GM18511 (cell line): ENCODE data around the gene ARF4.

Source experiments
- ATAC-seq: cut with Tn5 transposase; IDR thresholded peaks from one replicate; pipeline ENCODE4 v1.9.1; 2021; ENCODE audit warnings: mild to moderate bottlenecking, moderate library complexity; ENCODE audit not compliant: unreplicated experiment

ARF4 gene

GRCh38 chr3:57582474-57583168 is 14.5 kb downstream of the ARF4 start:
- ATAC-seq: no peak

- ATAC-seq: no peak
Observed at GRCh38 chr3:57577801-57578200, 19.3 kb downstream of the ARF4 start.

GRCh38 chr3:57575966-57576626 is 21.0 kb downstream of the ARF4 start:
- no peak for ATAC-seq

- no peak for ATAC-seq
Observed at GRCh38 chr3:57572096-57572495, 25.0 kb downstream of the ARF4 start.

GRCh38 chr3:57570878-57571277 is 26.3 kb downstream of the ARF4 start:
- ATAC-seq: no peak

GRCh38 chr3:57569859-57570450 is 27.2 kb downstream of the ARF4 start:
- ATAC-seq: no peak

- ATAC-seq: no peak
Observed at GRCh38 chr3:57559526-57559925, 37.6 kb downstream of the ARF4 start.

- peak; percentile 15 for ATAC-seq
Observed at GRCh38 chr3:57557085-57557537, 40.0 kb downstream of the ARF4 start.

GRCh38 chr3:57556459-57557084 is 40.6 kb downstream of the ARF4 start:
- ATAC-seq: peak; percentile 39

GRCh38 chr3:57555738-57556458 is 41.2 kb downstream of the ARF4 start, which contains the start of gene PDE12:
Gene PDE12, plus strand, starts transcription at chr3:57556274. Its CDS starts 106 bp downstream, at chr3:57556380.
- peak; percentile 87 for ATAC-seq

GRCh38 chr3:57555306-57555705 is 41.8 kb downstream of the ARF4 start:
- no peak for ATAC-seq

- no peak for ATAC-seq
Observed at GRCh38 chr3:57546616-57547015, 50.5 kb downstream of the ARF4 start.

- no peak for ATAC-seq
Observed at GRCh38 chr3:57545636-57546268, 51.4 kb downstream of the ARF4 start.

- ATAC-seq: no peak
Observed at GRCh38 chr3:57544181-57545125, 52.7 kb downstream of the ARF4 start, which contains the start of gene DNAH12. Gene DNAH12, minus strand, starts transcription at chr3:57544344. Its CDS starts 1,474 bp downstream, at chr3:57542870.

- no peak for ATAC-seq
Observed at GRCh38 chr3:57538465-57538864, 58.7 kb downstream of the ARF4 start.

- ATAC-seq: no peak
Observed at GRCh38 chr3:57530071-57530608, 67.0 kb downstream of the ARF4 start.
